AG09309 (cell line): ENCODE results near the gene ATP11A.

Source experiments
- DNase-seq: peaks from one replicate; pipeline ENCODE4 v3.0.0-alpha.2; 2010; ENCODE audit warnings: low read depth
- H3K4me3 ChIP-seq: 2 replicates; pipeline ENCODE4 v1.5.1; 2011; ENCODE audit warnings: mild to moderate bottlenecking, low read depth, low read length, moderate library complexity; ENCODE audit not compliant: control insufficient read depth
- TF ChIP-seq, protein P1 (sequence below): IDR thresholded peaks from 2 replicates; pipeline ENCODE4 v1.5.1; 2011; ENCODE audit warnings: mild to moderate bottlenecking, low read depth, low read length, inconsistent platforms; ENCODE audit not compliant: insufficient read depth, control insufficient read depth; ENCODE audit errors: missing control alignments

Gene ATP11A

GRCh38 chr13:112731667-112732616 is 42.1 kb downstream of the ATP11A start:
- H3K4me3 ChIP-seq, result no peak overlapping the region
- TF ChIP-seq, protein P1, sequence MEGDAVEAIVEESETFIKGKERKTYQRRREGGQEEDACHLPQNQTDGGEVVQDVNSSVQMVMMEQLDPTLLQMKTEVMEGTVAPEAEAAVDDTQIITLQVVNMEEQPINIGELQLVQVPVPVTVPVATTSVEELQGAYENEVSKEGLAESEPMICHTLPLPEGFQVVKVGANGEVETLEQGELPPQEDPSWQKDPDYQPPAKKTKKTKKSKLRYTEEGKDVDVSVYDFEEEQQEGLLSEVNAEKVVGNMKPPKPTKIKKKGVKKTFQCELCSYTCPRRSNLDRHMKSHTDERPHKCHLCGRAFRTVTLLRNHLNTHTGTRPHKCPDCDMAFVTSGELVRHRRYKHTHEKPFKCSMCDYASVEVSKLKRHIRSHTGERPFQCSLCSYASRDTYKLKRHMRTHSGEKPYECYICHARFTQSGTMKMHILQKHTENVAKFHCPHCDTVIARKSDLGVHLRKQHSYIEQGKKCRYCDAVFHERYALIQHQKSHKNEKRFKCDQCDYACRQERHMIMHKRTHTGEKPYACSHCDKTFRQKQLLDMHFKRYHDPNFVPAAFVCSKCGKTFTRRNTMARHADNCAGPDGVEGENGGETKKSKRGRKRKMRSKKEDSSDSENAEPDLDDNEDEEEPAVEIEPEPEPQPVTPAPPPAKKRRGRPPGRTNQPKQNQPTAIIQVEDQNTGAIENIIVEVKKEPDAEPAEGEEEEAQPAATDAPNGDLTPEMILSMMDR, result no peak
- no peak for DNase-seq

- TF ChIP-seq, protein P1, result no peak
- no peak overlapping the region for H3K4me3 ChIP-seq
- no peak for DNase-seq
These were observed 42.8 kb downstream of the ATP11A start for GRCh38 chr13:112732679-112733078.

GRCh38 chr13:112733112-112733511 is 43.3 kb downstream of the ATP11A start:
- no peak overlapping the region for H3K4me3 ChIP-seq
- no peak for DNase-seq
- TF ChIP-seq, protein P1, result no peak

DNA sequence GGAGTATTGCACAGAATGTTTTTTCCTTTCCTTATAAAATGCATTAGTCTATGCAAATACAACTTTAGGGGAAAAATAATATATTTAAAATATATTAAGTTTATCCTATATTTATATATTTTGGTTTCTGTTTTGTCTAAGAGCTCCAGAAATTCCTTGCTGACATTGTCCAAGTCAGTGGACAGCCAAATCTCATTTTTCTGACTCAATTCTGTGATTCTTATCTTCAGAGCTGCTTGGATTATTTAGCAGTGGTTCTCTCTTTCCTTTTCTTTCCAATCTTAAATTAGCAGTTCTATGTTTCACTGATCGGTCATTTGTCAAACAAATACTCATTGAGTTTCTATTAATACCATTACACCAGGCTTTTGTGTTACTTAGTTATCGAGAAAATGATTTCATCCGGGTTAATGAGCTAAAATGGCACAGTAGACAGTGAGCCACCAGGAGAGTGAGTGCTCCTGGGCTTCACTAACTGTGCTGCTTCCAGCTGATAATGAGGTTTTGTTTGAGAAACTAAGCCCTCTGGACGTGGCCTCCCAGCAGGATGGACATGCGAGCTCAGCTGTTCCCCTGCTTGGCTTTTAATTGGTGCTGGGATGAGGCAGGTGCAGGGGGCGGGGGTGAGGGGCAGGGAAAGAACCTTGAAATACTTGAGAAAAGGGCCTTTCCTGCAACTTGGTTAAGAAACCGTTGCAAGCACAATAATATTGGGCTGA is 44.0 kb downstream of the ATP11A start:
- H3K4me3 ChIP-seq, result no peak overlapping the region
- TF ChIP-seq, protein P1, result no peak
- DNase-seq, result no peak

DNA sequence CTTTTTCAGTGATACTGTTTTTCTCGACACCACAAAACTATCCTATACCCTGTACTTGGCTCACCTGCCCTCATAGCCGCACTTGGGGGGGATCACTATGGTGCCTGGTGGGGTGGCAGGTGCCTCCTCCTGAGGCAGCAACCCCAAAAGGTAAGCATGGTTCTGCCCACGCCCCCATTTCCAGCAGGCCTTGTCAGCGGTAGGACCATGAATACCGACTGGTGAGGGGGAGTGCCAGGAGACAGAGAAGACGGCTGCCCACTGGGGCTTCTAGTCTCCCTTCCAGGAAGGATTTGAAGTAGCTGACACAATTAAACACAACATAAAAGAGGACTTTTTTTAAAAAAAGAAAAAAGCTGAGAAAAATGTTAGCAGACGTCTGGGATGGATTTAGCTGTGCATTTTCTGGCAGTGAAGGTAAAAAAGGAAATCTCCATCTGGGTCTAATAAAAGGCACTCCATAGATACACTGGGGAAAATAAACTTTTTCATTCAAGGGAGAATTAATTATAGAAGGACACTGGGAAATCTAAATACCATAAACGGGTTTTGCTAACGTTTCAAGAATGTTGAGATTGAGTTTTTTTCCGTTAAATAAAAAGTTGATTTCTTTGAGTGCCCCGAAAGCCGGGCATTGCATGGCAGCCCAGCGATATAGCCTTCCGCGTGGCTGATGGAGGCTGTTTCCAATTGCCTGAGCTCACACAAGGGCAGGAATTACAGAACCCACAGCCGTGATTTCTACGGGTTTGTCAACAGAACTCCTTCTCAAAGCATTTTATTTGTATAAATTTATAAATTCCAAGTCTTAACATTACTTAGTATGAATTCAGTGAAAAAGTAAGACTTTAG is 45.1 kb downstream of the ATP11A start:
- TF ChIP-seq, protein P1, result no peak
- no peak overlapping the region for H3K4me3 ChIP-seq
- no peak for DNase-seq

- TF ChIP-seq, protein P1, result no peak
- no peak for DNase-seq
- no peak overlapping the region for H3K4me3 ChIP-seq
These were observed 46.0 kb downstream of the ATP11A start for GRCh38 chr13:112735791-112736190.
